NOMO-1 treated with dmso at 0.1 percent for 144 hours (cell line): Measurements from ENCODE around the gene C16orf95.
"Not testable (repeated sequence)": the region's sequence is repeated elsewhere in the genome, so short reads cannot be mapped to it uniquely, and the experiment has no call there.

Experiments
- DNase-seq: peaks from one replicate; lab custom pipeline; 2025; ENCODE audit not compliant: unreplicated experiment; lab: John Stamatoyannopoulos, UW

Gene C16orf95

GRCh38 chr16:87347932-87348615, 30.9 kb upstream of the C16orf95 start:
- DNase-seq = no peak

- DNase-seq = no peak
These were observed 29.4 kb upstream of the C16orf95 start for GRCh38 chr16:87346517-87347060.

- no peak for DNase-seq
These were observed 28.7 kb upstream of the C16orf95 start for GRCh38 chr16:87345726-87346424.

GRCh38 chr16:87344931-87345631, 27.9 kb upstream of the C16orf95 start:
- DNase-seq = no peak

- DNase-seq = no peak
These were observed 27.2 kb upstream of the C16orf95 start for GRCh38 chr16:87344165-87344930.

- DNase-seq = no peak
These were observed 26.5 kb upstream of the C16orf95 start for GRCh38 chr16:87343753-87344050.

- DNase-seq = no peak
These were observed 26.0 kb upstream of the C16orf95 start for GRCh38 chr16:87342978-87343752.

- DNase-seq = no peak
These were observed 25.3 kb upstream of the C16orf95 start for GRCh38 chr16:87342504-87342903.

GRCh38 chr16:87340198-87340597, 23.0 kb upstream of the C16orf95 start:
- DNase-seq = no peak

GRCh38 chr16:87339724-87340105, 22.5 kb upstream of the C16orf95 start:
- DNase-seq = not testable (repeated sequence)

GRCh38 chr16:87339086-87339723, 22.0 kb upstream of the C16orf95 start:
- DNase-seq = no peak

- no peak for DNase-seq
These were observed 21.1 kb upstream of the C16orf95 start for GRCh38 chr16:87338155-87338765.

GRCh38 chr16:87337262-87337771, 20.1 kb upstream of the C16orf95 start:
- no peak for DNase-seq

GRCh38 chr16:87336434-87337240, 19.4 kb upstream of the C16orf95 start:
- DNase-seq = no peak

GRCh38 chr16:87335625-87336433, 18.6 kb upstream of the C16orf95 start:
- no peak for DNase-seq

- no peak for DNase-seq
These were observed 17.7 kb upstream of the C16orf95 start for GRCh38 chr16:87334651-87335624.
